ENCODE data around the gene BRPF3.

BRPF3 gene

GRCh38 chr6:36196113-36196879 is at the start of gene BRPF3:
TSS of gene BRPF3 (plus strand) at chr6:36196744. CDS start at chr6:36200323, 3,579 bp downstream.
- DNase-seq (ENCODE audit: low read depth, low spot score): peak; percentile 31
- Histone ChIP-seq H3K27me3 (ENCODE audit: control insufficient read depth, insufficient read depth, low read length) (no peaks in the 10 kb centered on the region), H3K27ac (ENCODE audit: low read length) (no peak within 1 kb of the TSS), H3K4me3 (ENCODE audit: low read length) (peak within 1 kb of the TSS; percentile 96), H3K36me3 (ENCODE audit: control insufficient read depth, insufficient read depth, low read length) (peaks cover 11% of the 10 kb centered on the region), H3K9me3 (ENCODE audit: control insufficient read depth, insufficient read depth, low read length) (no peaks in the 10 kb centered on the region), H3K4me1 (ENCODE audit: control insufficient read depth, insufficient read depth, low read length) (no peaks in the 10 kb centered on the region)
- WGBS (ENCODE audit: insufficient coverage, insufficient read length): no CpG with 5 or more reads among the region's 79 CpGs

DNA sequence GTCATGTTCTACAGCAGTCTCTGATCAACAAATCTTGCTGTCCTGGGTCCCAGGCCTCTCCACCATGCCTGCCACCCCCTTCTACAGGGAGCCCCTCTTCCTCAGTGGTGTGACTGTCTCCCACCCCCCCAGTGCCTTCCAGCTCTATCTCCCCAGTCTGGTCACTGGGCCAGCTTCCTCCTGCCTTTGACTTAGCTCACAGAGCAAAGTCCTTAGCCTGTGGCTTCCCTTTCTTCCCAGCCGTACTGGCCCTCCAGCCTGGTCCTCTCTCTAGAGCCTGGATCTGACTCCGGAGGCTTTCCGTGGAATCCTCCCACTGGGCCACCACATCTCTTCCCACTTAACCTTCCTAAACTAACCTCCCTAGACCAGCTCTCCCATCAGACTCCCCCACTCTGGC is 49.2 kb upstream of the BRPF3 start:
- no peaks in the 10 kb centered on the region for H3K36me3 ChIP-seq (ENCODE audit: control insufficient read depth, insufficient read depth, low read length)
- no peaks in the 10 kb centered on the region for H3K9me3 ChIP-seq (ENCODE audit: control insufficient read depth, insufficient read depth, low read length)
- DNase-seq (ENCODE audit: low read depth, low spot score): no peak
- no peak overlapping the region for H3K4me3 ChIP-seq (ENCODE audit: low read length)
- no peaks in the 10 kb centered on the region for H3K4me1 ChIP-seq (ENCODE audit: control insufficient read depth, insufficient read depth, low read length)
- H3K27ac ChIP-seq (ENCODE audit: low read length): no peak overlapping the region
- WGBS (ENCODE audit: insufficient coverage, insufficient read length): no CpG with 5 or more reads among the region's 3 CpGs
- H3K27me3 ChIP-seq (ENCODE audit: control insufficient read depth, insufficient read depth, low read length): no peaks in the 10 kb centered on the region

DNA sequence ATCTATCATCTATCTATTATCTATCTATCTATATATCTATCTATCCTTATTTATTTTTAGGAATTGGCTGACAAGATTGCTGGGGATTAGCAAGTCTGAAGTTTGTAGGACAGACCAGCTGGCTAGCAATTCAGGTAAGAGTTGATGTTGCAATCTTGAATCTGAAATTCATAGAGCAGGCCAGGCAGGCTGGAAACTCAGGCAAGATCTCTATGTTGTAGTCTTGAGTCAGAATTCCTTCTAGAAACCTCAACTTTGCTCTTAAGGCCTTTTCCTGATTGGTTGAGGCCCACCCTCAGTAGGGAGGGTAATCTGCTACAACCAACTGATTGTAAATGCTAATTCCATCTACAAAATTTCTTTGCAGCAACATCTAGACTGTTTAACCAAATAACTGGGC is 47.1 kb upstream of the BRPF3 start:
- DNase-seq (ENCODE audit: low read depth, low spot score): no peak
- Histone ChIP-seq H3K4me3 (ENCODE audit: low read length) (no peak overlapping the region), H3K4me1 (ENCODE audit: control insufficient read depth, insufficient read depth, low read length) (no peaks in the 10 kb centered on the region), H3K27me3 (ENCODE audit: control insufficient read depth, insufficient read depth, low read length) (no peaks in the 10 kb centered on the region), H3K27ac (ENCODE audit: low read length) (no peak overlapping the region), H3K9me3 (ENCODE audit: control insufficient read depth, insufficient read depth, low read length) (no peaks in the 10 kb centered on the region), H3K36me3 (ENCODE audit: control insufficient read depth, insufficient read depth, low read length) (no peaks in the 10 kb centered on the region)

DNA sequence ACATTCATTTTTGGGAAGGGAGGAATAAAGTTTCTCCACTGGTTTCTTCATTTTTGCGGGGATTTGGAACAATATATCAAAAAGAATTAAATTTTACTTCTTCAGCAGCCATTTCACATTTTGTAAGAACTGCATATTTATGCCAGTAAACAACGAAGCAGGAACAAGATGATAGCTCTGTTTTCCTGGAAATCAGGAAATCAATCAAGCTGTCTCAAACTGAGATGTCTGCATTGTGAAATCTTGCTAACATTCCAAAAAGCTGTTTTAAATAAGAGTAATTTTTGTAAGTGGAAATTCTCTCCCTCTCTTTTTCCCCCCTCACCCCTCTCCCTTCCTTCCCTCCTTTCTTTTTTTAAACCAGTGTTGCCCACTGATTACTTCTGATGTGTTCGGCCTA is 46.3 kb upstream of the BRPF3 start:
- no peak overlapping the region for H3K27ac ChIP-seq (ENCODE audit: low read length)
- H3K27me3 ChIP-seq (ENCODE audit: control insufficient read depth, insufficient read depth, low read length): no peaks in the 10 kb centered on the region
- DNase-seq (ENCODE audit: low read depth, low spot score): no peak
- no peaks in the 10 kb centered on the region for H3K36me3 ChIP-seq (ENCODE audit: control insufficient read depth, insufficient read depth, low read length)
- WGBS (ENCODE audit: insufficient coverage, insufficient read length): no CpG with 5 or more reads among the region's 3 CpGs
- no peak overlapping the region for H3K4me3 ChIP-seq (ENCODE audit: low read length)
- H3K9me3 ChIP-seq (ENCODE audit: control insufficient read depth, insufficient read depth, low read length): no peaks in the 10 kb centered on the region
- no peaks in the 10 kb centered on the region for H3K4me1 ChIP-seq (ENCODE audit: control insufficient read depth, insufficient read depth, low read length)

DNA sequence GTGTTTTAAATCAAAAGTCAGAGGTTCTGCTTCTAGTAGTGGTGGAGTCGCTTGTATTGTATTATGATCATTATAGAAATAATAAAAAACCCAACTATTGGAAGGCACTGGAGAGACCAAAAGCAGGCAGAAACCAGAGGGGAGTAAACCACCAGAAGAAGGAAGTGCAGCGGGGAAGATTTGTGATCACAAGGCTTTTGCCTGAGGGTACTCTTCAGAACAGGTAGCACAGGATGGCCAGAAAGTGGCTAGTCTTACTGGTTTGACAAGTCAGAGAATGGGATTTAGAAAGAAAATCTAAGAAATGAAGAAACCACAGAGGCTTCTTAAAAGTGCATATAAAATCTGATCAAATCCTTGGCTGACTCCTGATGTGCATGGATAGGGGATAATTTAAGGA is 42.3 kb upstream of the BRPF3 start:
- no peak for DNase-seq (ENCODE audit: low read depth, low spot score)
- H3K27ac ChIP-seq (ENCODE audit: low read length): no peak overlapping the region
- no CpG with 5 or more reads among the region's 2 CpGs for WGBS (ENCODE audit: insufficient coverage, insufficient read length)

GRCh38 chr6:36155662-36156061 is 40.9 kb upstream of the BRPF3 start:
- no peaks in the 10 kb centered on the region for H3K36me3 ChIP-seq (ENCODE audit: control insufficient read depth, insufficient read depth, low read length)
- no peaks in the 10 kb centered on the region for H3K9me3 ChIP-seq (ENCODE audit: control insufficient read depth, insufficient read depth, low read length)
- H3K27me3 ChIP-seq (ENCODE audit: control insufficient read depth, insufficient read depth, low read length): no peaks in the 10 kb centered on the region
- no CpG with 5 or more reads among the region's 2 CpGs for WGBS (ENCODE audit: insufficient coverage, insufficient read length)
- no peak overlapping the region for H3K4me3 ChIP-seq (ENCODE audit: low read length)
- H3K27ac ChIP-seq (ENCODE audit: low read length): no peak overlapping the region
- no peaks in the 10 kb centered on the region for H3K4me1 ChIP-seq (ENCODE audit: control insufficient read depth, insufficient read depth, low read length)
- DNase-seq (ENCODE audit: low read depth, low spot score): no peak

More for the DNA sequence above, 42.3 kb upstream of the BRPF3 start:
- Histone ChIP-seq H3K4me3 (ENCODE audit: low read length) (no peak overlapping the region), H3K9me3 (ENCODE audit: control insufficient read depth, insufficient read depth, low read length) (no peaks in the 10 kb centered on the region), H3K4me1 (ENCODE audit: control insufficient read depth, insufficient read depth, low read length) (no peaks in the 10 kb centered on the region), H3K27me3 (ENCODE audit: control insufficient read depth, insufficient read depth, low read length) (no peaks in the 10 kb centered on the region), H3K36me3 (ENCODE audit: control insufficient read depth, insufficient read depth, low read length) (no peaks in the 10 kb centered on the region)

DNA sequence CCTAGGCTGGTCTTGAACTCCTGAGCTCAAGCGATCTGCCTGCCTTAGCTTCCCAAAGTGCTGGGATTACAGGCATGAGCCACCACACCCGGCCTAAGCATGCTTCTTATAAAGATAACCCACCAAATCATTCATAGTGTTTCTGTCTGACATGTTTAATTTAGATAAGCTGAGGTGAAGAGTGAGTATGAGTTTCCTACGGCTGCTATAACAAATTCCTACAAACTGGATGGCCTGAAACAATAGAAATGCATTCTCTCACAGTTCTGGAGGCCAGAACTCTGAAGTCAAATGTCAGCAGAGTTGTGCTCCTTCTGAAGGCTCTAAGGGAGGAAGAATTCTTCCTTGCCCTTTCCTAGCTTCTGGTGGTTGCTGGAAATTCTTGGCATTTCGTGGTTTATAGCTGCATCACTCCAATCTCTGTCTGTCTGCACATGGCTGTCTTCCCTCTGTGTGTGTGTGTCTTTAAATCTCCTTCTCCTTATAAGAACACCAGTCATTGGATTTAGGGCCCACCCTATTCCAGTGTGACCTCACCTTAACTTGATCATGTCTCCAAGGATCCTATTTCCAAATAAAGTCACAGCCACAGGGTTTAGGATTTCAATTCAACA is 36.3 kb upstream of the BRPF3 start:
- H3K27ac ChIP-seq (ENCODE audit: low read length): no peak overlapping the region
- no peak for DNase-seq (ENCODE audit: low read depth, low spot score)
- no CpG with 5 or more reads among the region's 4 CpGs for WGBS (ENCODE audit: insufficient coverage, insufficient read length)

DNA sequence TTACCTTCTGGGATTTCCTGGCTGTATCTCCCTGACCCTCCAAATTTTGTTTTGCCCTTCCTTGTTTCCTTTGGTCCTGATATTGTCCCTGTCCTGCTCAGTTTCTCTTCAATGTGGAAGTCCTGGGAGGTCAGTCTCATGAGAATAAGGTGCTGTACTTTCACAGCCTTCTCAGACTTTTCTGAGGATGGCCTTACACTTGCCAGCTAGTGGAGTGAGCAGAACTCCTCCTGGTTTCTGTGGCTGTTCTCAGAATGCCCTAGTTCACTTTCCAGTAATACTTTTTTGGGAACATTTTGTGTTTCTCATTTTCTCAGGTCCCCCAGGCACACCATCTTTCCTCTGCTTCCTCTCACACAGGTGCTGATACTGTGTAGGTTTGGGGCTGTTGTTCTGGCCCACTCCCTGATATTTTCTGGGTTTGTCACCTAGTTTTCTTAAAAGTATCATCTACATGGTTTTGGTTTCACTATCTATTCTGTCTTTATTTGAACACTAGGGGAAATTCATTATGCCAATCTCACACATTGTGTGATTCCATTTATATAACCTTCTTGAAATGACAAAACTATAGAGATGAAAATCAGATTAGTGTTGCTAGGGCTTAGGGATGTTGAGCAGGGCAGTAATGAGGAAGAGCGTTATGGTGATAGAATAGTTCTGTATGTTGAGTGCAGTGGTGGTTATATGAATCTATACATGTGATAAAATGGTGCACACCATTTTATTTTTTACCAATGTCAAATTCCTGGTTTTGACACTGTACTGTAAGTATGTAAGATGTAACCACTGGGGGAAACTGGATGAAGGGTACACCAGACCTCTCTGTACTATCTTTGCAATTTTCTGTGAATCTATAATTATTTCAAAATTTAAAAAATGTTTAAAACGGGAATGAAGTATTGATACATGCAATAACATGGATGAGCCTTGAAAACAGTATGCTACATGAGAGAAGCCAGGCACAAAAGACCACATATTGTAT is 27.2 kb upstream of the BRPF3 start:
- Histone ChIP-seq H3K9me3 (ENCODE audit: control insufficient read depth, insufficient read depth, low read length) (no peaks in the 10 kb centered on the region), H3K27me3 (ENCODE audit: control insufficient read depth, insufficient read depth, low read length) (no peaks in the 10 kb centered on the region), H3K36me3 (ENCODE audit: control insufficient read depth, insufficient read depth, low read length) (no peaks in the 10 kb centered on the region), H3K27ac (ENCODE audit: low read length) (no peak overlapping the region), H3K4me3 (ENCODE audit: low read length) (no peak overlapping the region), H3K4me1 (ENCODE audit: control insufficient read depth, insufficient read depth, low read length) (no peaks in the 10 kb centered on the region)
- WGBS (ENCODE audit: insufficient coverage, insufficient read length): 100% methylated on average over 1 of the region's 2 CpGs
- no peak for DNase-seq (ENCODE audit: low read depth, low spot score)

More for the DNA sequence above, 36.3 kb upstream of the BRPF3 start:
- Histone ChIP-seq H3K27me3 (ENCODE audit: control insufficient read depth, insufficient read depth, low read length) (no peaks in the 10 kb centered on the region), H3K4me1 (ENCODE audit: control insufficient read depth, insufficient read depth, low read length) (no peaks in the 10 kb centered on the region), H3K9me3 (ENCODE audit: control insufficient read depth, insufficient read depth, low read length) (no peaks in the 10 kb centered on the region), H3K36me3 (ENCODE audit: control insufficient read depth, insufficient read depth, low read length) (no peaks in the 10 kb centered on the region), H3K4me3 (ENCODE audit: low read length) (no peak overlapping the region)

DNA sequence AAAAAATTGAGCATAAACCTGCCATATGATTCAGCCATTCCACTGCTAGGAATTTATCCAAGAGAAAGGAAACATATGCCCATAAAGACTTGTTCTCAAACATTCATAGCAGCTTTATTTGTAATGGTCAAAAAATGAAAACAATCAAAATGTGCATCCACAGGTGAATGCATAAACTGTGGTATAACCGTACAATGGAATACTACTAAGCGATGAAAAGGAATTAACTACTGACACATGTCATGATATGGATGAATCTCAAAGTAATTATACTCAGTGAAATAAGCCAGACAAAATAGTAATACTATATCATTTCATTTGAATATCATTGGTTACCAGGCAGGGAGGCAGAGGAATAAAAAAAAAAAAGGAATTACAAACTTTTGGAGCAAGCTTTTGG is 25.8 kb upstream of the BRPF3 start:
- no CpG with 5 or more reads among the region's 2 CpGs for WGBS (ENCODE audit: insufficient coverage, insufficient read length)
- H3K27ac ChIP-seq (ENCODE audit: low read length): no peak overlapping the region
- no peaks in the 10 kb centered on the region for H3K4me1 ChIP-seq (ENCODE audit: control insufficient read depth, insufficient read depth, low read length)
- H3K9me3 ChIP-seq (ENCODE audit: control insufficient read depth, insufficient read depth, low read length): no peaks in the 10 kb centered on the region
- H3K27me3 ChIP-seq (ENCODE audit: control insufficient read depth, insufficient read depth, low read length): no peaks in the 10 kb centered on the region
- no peaks in the 10 kb centered on the region for H3K36me3 ChIP-seq (ENCODE audit: control insufficient read depth, insufficient read depth, low read length)
- no peak overlapping the region for H3K4me3 ChIP-seq (ENCODE audit: low read length)
- DNase-seq (ENCODE audit: low read depth, low spot score): no peak

- H3K4me1 ChIP-seq (ENCODE audit: control insufficient read depth, insufficient read depth, low read length): no peaks in the 10 kb centered on the region
- H3K36me3 ChIP-seq (ENCODE audit: control insufficient read depth, insufficient read depth, low read length): no peaks in the 10 kb centered on the region
- H3K27me3 ChIP-seq (ENCODE audit: control insufficient read depth, insufficient read depth, low read length): no peaks in the 10 kb centered on the region
- H3K4me3 ChIP-seq (ENCODE audit: low read length): no peak overlapping the region
- DNase-seq (ENCODE audit: low read depth, low spot score): no peak
- no CpG with 5 or more reads among the region's 2 CpGs for WGBS (ENCODE audit: insufficient coverage, insufficient read length)
- H3K9me3 ChIP-seq (ENCODE audit: control insufficient read depth, insufficient read depth, low read length): no peaks in the 10 kb centered on the region
- H3K27ac ChIP-seq (ENCODE audit: low read length): no peak overlapping the region
Observed at GRCh38 chr6:36171573-36171972, 25.0 kb upstream of the BRPF3 start.
